NCI-H128 (cell line): ENCODE measurements around the gene DDX51.
"Not testable (repeated sequence)": the region's sequence is repeated elsewhere in the genome, so short reads cannot be mapped to it uniquely, and the experiment has no call there.

Experiments used
- DNase-seq: peaks from one replicate; lab custom pipeline; 2025; ENCODE audit not compliant: unreplicated experiment; lab: John Stamatoyannopoulos, UW

The DDX51 gene

GRCh38 chr12:132141976-132142678 is 2.0 kb downstream of the DDX51 start:
- no peak for DNase-seq

DNA sequence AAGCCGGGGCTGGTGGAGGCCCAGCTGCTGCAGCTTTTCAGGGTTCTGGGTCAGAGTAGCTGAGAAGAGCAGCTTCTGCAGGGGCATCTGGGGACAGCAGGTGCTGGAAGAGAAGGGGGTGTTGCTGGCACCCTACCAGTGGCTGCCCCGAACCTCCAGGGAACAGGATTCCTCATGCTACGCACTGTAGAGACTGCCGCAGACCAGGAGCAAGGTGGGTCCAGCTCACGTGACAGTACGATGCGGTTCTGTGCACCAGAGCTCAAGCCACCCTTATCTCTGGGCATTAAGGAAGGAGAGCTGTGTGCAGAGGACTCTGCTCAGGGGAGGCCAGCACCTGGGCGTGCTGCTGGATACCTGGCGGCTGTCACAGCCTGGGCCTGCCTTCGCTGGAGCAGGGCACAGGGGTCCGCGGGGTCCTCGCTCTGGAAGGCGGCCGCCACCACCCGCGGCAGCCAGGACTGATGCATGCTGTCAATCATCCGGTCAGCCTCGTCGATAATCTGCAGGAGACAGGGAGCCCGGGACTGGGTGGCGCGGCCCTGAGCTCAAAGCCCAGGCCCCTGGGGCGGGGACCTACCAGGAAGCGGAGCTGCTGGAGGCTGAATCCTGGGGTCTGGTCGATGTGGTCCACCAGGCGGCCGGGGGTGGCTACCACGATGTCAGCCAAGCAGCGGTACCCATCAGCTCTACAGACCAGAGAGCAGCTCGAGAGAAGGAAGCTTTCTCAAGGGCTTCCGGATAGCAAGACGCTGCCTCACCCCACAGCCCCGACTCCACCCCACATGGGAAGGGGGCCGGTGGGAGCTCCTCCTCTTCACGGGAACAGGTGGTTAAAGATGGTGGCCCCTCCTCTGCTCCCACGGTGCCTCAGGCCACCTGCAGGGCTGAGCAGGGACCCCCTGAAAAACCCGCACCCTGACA is 2.9 kb downstream of the DDX51 start:
- DNase-seq, result no peak

GRCh38 chr12:132140501-132140900 is 3.6 kb downstream of the DDX51 start:
- DNase-seq, result no peak

DNA sequence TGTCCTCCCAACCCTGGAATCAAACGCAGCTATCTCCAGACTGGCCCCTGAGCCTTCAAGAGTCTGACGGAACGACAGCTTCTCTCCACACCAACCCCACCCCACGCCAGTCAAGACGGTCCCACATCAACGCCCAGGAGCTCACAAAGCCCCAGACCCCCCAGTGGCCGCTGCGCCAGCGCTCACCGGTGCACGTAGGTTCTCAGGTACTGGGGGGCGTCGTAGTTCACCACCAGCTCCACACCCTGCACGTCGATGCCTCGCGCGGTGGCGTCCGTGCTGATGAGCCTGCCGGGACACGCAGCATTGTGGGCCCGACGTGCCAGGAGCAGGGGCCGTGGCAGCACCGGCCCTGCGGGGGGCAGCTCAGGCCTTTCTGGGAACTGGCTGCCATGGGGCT is 4.2 kb downstream of the DDX51 start:
- DNase-seq, result no peak

- DNase-seq, result no peak
Measured at GRCh38 chr12:132138941-132139871, 4.9 kb downstream of the DDX51 start.

- DNase-seq, result no peak
Measured at GRCh38 chr12:132137483-132138125, 6.5 kb downstream of the DDX51 start.

DNA sequence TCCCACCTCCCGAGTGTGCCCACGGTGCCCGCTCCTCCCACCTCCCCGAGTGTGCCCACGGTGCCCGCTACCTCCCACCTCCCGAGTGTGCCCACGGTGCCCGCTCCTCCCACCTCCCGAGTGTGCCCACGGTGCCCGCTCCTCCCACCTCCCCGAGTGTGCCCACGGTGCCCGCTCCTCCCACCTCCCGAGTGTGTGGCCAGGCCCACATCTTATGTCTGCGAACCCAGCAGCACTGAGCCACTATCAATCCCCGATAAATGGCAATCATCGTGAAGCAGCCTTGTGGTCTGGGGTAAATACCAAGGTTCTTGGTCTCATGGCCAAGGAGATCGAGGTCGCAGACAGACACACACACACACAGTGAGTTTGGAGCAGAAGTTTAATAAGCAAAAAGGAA is 7.9 kb downstream of the DDX51 start:
- not testable (repeated sequence) for DNase-seq

GRCh38 chr12:132134653-132135183 is 9.4 kb downstream of the DDX51 start:
- not testable (repeated sequence) for DNase-seq

- DNase-seq, result no peak
Measured at GRCh38 chr12:132133952-132134652, 10.0 kb downstream of the DDX51 start.

DNA sequence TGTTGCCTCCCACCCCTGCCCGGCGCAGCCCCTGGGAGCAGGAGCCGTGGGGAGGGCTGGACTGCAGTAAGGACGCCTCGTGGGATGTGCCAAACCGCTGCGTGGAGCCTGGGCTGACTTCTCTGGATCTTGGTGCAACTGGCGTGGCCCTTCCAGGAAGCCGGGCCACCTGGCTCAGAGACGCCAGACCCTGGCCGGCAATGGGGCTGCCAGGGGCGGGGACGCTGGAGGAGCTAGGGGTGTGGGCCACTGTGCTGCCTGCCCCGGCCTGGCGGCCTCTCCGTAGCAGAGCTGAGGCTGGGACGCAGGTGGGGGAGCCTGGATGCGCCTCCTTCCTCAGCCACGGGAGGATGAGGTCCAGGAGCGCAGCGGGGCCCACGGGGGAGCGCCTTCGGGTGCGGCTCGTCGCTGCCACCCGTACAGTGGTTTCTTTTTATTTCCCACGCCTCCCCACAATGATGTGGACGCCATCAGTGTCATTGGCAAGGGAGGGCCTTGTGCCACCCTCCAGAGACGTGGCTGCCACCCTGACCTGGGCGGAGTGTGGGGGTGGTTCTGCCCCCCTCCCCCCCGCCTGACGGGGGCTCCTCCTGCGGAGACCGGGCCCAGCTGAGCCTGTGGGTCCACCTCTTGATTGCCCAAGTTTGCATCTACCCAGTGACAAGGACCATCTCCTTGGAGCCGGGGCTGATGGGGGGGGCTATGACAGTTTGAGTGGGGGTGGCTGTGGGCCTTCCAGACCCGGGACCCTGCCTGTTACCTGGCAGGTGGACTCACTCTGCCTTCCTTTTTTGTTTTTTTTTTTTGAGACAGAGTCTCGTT is 11.3 kb downstream of the DDX51 start:
- DNase-seq, result no peak

GRCh38 chr12:132131952-132132351 is 12.2 kb downstream of the DDX51 start:
- DNase-seq, result no peak

GRCh38 chr12:132131229-132131628 is 12.9 kb downstream of the DDX51 start:
- DNase-seq, result no peak

DNA sequence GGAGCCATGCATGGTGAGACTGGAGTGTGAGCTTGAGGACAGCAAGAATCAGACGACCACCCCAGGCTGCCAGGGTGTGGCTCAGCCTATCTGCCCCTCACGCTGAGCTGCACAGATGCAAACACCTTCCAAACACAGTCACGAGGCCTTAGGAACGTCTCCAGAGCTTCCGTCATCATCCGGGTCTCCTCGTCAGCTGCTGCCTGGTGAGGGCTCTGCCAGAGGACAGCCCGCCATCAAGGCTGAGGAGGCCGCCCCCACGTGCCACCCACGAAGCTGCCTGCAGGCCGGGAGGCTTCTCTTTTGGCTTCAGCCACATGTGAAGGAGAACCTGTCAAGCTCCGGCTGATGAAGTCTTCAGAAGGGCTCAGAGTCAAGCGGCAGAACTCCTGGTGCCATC is 13.4 kb downstream of the DDX51 start:
- no peak for DNase-seq

DNA sequence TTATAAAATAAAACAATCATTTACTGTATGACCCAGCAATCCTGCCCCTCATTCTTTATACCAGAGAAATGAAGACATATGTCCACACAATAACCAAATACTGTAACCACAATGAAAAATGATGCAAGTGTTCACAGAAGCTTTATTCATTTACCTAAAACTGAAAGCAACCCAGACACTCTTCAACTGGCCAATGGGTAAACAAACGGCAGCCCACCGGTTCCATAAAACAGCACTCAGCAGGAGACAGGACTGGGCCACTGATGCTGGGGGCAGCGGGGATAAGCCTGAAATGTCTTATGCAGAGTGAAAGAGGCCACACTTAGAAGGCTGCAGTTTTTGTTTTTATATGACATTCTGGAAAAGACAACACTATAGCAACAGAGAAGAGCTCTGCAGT is 15.1 kb downstream of the DDX51 start:
- DNase-seq, result no peak

DNA sequence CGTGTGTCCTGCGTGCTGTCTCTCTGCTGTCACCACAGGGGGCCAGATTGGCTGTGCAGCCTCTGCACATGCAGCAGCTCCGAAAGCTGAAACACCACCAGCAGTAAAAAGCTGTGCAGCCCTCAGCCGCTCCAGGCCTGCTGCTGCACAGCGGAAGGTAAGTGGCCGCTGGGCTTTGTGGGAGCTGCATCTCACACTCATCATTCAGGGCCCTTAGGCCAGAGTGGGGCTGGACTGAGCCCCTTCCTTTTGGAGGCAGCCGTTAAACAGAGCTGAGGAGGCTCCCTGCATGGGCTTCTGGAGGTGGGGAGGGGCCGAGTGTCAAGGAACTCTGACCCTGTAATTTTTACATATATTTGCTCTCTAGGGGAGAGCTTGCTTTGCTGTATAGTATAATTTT is 17.1 kb downstream of the DDX51 start:
- no peak for DNase-seq

- no peak for DNase-seq
Measured at GRCh38 chr12:132125736-132126135, 18.4 kb downstream of the DDX51 start.

DNA sequence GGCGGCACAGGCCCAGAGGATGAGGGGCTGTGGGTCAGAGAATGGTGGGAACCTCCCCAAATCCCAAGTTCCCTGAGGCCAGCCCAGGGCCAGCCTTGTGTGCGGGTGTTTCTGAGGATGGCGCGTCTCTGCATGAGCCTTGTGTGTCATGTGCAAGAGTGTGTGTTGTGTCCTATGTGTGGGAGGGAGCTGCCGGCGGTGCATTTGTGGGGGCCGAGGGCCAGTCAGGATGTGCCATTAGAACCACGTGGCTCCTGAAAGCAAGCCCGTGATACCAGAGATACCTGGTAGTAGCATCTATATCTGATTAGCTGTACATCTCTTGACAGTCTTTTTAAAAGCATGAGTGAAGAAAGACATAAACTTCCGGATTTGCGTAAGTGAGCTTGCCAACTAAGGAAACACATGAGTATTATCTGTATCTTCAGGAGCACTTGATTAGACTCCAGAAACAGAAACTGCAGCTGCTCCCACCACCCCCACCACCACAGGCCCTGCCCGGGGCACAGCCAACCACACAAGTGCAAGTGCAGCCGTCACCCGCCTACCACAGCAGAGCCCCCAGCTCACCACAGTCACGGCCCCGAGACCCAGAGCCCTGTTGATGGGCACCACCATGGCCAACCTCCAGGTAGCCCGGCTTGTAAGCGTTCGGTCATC is 19.2 kb downstream of the DDX51 start:
- no peak for DNase-seq

- no peak for DNase-seq
Measured at GRCh38 chr12:132123970-132124765, 20.0 kb downstream of the DDX51 start.
